Neural progenitor cell (in vitro differentiated cells): Measurements from ENCODE around the gene PSTPIP1.

Source experiments
- EZH2 ChIP-seq: fragments of 200-600 bp; sonication (generic); IDR thresholded peaks from 2 replicates; pipeline ENCODE4 v1.6.1; 2017; ENCODE audit warnings: antibody characterized with exemption, mild to moderate bottlenecking, moderate library complexity
- EZH2phosphoT487 ChIP-seq: fragments of 200-600 bp; sonication (generic); IDR thresholded peaks from 2 replicates; pipeline ENCODE4 v1.6.1; 2017; ENCODE audit warnings: antibody characterized with exemption
- TF ChIP-seq, protein P1 (sequence below): fragments of 200-600 bp; sonication (generic); IDR thresholded peaks from 2 replicates; pipeline ENCODE4 v1.5.1; 2017; ENCODE audit warnings: antibody characterized with exemption, mild to moderate bottlenecking

DNA sequence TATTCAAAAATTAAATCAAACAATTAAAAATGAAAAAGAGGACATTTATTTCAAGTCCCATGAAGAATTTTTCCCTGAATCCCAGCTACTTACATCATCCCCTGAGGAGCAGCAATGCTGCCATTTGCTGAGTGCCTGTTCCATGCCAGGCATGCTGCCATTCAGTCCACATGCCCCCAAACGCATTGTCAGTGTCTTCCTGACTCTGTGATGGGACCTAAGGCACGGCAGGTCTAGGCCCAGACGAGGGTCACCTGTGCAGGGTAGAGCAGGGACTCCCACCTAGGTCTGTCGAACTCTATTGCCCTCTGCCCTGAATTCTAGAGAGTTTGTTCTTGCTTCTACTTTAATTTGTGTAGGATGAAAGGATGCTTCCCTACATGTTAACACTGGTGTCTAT lies 7.0 kb downstream of the PSTPIP1 start:
- TF ChIP-seq, protein P1, sequence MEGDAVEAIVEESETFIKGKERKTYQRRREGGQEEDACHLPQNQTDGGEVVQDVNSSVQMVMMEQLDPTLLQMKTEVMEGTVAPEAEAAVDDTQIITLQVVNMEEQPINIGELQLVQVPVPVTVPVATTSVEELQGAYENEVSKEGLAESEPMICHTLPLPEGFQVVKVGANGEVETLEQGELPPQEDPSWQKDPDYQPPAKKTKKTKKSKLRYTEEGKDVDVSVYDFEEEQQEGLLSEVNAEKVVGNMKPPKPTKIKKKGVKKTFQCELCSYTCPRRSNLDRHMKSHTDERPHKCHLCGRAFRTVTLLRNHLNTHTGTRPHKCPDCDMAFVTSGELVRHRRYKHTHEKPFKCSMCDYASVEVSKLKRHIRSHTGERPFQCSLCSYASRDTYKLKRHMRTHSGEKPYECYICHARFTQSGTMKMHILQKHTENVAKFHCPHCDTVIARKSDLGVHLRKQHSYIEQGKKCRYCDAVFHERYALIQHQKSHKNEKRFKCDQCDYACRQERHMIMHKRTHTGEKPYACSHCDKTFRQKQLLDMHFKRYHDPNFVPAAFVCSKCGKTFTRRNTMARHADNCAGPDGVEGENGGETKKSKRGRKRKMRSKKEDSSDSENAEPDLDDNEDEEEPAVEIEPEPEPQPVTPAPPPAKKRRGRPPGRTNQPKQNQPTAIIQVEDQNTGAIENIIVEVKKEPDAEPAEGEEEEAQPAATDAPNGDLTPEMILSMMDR, result no peak
- TF ChIP-seq EZH2 (no peak), EZH2phosphoT487 (no peak)
